ENCODE results near the gene MEAF6. TPM values are rescaled to one million over a fixed set of nuclear protein-coding genes. Genes with fewer than 3 reads are reported as not detected.
A peak's percentile ranks its signal among the peaks of the same experiment; 100 is the strongest.

The MEAF6 gene
- total RNA-seq, 2 donors from 2014 or later: 43.9 to 68.8 TPM

DNA sequence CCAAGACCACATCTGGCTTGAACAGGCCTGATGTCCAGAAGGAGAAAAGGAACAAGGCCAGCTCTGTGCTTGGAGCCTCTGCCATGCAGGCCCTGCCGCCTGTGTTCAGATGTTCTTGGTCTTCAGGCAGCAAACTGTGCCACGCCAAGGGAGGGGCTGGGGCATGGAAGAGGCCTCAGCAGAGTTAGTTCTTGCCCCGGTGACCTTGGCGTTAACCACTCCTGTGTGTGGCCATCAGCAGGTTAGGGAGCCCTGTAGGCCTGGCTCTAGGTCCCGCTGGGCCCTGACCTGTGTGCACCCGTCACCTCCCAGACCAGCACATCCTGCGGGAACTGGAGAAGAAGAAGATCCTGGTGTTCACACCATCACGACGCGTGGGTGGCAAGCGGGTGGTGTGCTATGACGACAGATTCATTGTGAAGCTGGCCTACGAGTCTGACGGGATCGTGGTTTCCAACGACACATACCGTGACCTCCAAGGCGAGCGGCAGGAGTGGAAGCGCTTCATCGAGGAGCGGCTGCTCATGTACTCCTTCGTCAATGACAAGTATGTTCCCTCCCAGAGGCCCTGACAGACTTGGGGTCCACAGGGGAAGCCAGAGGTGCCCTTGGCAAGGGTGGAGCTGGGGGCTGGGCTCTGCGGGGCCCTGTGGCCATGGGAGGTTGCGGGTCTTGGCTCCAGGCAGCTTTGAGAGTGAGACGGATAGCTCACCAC is 33.1 kb downstream of the MEAF6 start:
- TF ChIP-seq, protein P1, sequence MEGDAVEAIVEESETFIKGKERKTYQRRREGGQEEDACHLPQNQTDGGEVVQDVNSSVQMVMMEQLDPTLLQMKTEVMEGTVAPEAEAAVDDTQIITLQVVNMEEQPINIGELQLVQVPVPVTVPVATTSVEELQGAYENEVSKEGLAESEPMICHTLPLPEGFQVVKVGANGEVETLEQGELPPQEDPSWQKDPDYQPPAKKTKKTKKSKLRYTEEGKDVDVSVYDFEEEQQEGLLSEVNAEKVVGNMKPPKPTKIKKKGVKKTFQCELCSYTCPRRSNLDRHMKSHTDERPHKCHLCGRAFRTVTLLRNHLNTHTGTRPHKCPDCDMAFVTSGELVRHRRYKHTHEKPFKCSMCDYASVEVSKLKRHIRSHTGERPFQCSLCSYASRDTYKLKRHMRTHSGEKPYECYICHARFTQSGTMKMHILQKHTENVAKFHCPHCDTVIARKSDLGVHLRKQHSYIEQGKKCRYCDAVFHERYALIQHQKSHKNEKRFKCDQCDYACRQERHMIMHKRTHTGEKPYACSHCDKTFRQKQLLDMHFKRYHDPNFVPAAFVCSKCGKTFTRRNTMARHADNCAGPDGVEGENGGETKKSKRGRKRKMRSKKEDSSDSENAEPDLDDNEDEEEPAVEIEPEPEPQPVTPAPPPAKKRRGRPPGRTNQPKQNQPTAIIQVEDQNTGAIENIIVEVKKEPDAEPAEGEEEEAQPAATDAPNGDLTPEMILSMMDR (IDR thresholded peaks at IDR 0.05): no peak
- Histone ChIP-seq H3K4me1 (ENCODE audit: control insufficient read depth in 1 of 2, low read depth in 2 of 2) (peaks cover 51 to 75% of the 10 kb centered on the region in 2 donors), H3K27me3 (replicated peaks; ENCODE audit: insufficient read depth) (no peaks in the 10 kb centered on the region), H3K9me3 (no peaks in the 10 kb centered on the region), H3K36me3 (peaks cover 39% of the 10 kb centered on the region), H3K4me3 (no peak overlapping the region), H3K27ac (peak overlapping the region; percentile 18 to 98)
- no peak for DNase-seq (ENCODE audit: low spot score)
- no peak for ATAC-seq (ENCODE audit: insufficient number of reproducible peaks, low FRiP score, low read depth)

DNA sequence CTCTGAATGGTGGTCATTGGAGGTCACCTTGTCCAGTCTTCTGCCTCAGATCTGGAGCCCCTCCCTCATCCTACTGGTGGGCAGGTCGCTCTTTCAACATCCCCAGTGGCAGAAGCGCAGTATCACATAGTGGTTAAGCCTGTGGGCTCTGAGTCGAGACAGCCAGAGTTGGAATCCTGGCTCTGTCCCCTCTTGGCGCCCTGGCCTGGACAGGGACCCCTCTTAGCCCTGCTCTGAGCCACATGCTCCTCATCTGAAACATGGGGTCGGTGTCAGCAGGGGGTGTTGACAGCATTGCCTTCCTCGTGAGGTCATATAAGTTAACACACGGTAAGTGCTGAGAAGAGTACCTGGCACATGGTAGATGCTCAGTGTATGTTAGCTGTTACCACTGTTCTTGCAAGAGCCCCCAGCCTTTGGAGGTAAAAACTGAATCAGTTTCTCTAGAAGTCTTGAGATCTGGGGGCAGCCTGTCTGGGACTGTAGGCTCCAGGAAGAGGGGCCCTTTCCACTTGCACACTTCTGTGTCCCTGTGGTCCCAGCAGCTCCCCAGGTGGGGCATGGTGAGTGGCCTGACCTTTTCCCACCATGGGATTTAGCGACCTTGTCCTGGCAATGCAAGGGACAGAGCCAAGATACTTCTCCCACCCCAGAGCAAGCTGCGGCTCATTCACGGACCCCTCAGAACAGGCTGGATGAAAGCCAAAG is 33.8 kb downstream of the MEAF6 start:
- Histone ChIP-seq H3K27ac (peak overlapping the region; percentile 98), H3K4me1 (ENCODE audit: control insufficient read depth in 1 of 2, low read depth in 2 of 2) (peaks cover 48 to 75% of the 10 kb centered on the region in 2 donors)

DNA sequence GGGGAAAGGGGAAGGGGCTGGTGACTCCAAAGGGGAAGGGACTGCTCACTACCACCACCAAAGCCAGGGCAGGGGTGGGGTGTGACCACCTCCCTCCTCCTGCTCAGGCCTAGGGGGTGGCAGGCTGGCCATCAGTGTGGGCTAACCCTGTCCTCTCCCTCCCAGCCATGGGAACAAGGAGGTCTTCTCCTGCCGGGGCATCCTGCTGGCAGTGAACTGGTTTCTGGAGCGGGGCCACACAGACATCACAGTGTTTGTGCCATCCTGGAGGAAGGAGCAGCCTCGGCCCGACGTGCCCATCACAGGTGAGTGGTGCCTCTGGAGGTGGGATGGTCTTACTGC is 34.5 kb downstream of the MEAF6 start:
- TF ChIP-seq, protein P1 (IDR thresholded peaks at IDR 0.05): no peak
- Histone ChIP-seq H3K27me3 (replicated peaks; ENCODE audit: insufficient read depth) (no peaks in the 10 kb centered on the region), H3K4me3 (peak overlapping the region; percentile 80), H3K36me3 (peaks cover 39% of the 10 kb centered on the region), H3K4me1 (ENCODE audit: control insufficient read depth in 1 of 2, low read depth in 2 of 2) (peaks cover 49 to 75% of the 10 kb centered on the region in 2 donors), H3K9me3 (no peaks in the 10 kb centered on the region), H3K27ac (peak overlapping the region; percentile 98)
- ATAC-seq (ENCODE audit: insufficient number of reproducible peaks, low FRiP score, low read depth) (no peak), DNase-seq (ENCODE audit: low spot score) (no peak)

More for the DNA sequence above, 33.8 kb downstream of the MEAF6 start:
- TF ChIP-seq, protein P1 (IDR thresholded peaks at IDR 0.05): no peak
- Histone ChIP-seq H3K9me3 (no peaks in the 10 kb centered on the region), H3K27me3 (replicated peaks; ENCODE audit: insufficient read depth) (no peaks in the 10 kb centered on the region), H3K4me3 (no peak overlapping the region), H3K36me3 (peaks cover 39% of the 10 kb centered on the region)
- DNase-seq (ENCODE audit: low spot score) (no peak), ATAC-seq (ENCODE audit: insufficient number of reproducible peaks, low FRiP score, low read depth) (no peak)

DNA sequence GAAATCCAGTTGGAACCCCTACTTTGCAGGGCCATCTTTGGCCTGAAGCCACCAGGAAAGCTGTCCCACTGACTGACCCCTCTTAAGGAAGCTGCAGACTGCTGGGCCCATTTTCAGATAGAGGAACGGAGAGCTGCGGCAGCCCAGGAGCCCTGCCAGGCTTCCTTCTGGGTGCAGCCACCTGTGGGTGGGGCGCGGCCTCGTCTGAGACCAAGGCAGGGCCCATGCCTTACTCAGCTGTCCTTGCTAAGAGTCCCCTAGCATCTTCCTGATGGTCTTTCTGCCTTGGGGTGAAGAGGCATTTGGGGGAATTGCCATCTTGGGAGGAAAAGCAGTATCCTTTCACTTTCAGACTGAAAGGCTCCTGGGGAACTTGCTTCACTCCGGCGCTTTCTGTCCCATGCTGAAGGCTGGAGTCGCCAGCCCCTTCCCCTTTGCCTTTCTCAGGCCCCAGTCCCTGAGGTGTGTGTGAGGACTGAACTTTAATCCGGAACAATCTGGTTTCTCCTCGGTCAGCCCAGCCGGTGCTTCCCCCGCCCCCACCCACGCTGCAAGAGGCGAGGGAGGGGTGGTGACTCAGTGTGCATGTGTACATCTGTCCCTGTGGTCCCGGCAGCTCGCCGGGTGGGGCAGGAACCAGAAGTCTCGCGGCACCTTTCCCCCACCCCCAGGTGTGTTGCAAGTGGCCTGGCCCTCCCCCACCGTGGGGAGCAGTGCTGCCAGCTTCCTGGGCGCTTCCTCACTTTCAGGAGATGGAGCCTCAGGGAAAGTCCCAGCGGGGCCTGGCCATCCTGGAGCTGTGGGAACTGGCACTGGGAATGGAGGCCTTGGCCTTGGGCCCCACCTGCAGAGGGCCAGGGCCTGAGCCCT is 35.1 kb downstream of the MEAF6 start:
- peak overlapping the region; percentile 98 for H3K27ac ChIP-seq
- peak overlapping the region; percentile 80 for H3K4me3 ChIP-seq
- TF ChIP-seq, protein P1 (IDR thresholded peaks at IDR 0.05): no peak
- ATAC-seq (ENCODE audit: insufficient number of reproducible peaks, low FRiP score, low read depth): peak; percentile 23
- DNase-seq (ENCODE audit: low spot score): peak; percentile 85
- no peaks in the 10 kb centered on the region for H3K9me3 ChIP-seq
- H3K4me1 ChIP-seq (ENCODE audit: control insufficient read depth in 1 of 2, low read depth in 2 of 2): peaks cover 43 to 70% of the 10 kb centered on the region in 2 donors
- no peaks in the 10 kb centered on the region for H3K27me3 ChIP-seq (replicated peaks; ENCODE audit: insufficient read depth)
- peaks cover 39% of the 10 kb centered on the region for H3K36me3 ChIP-seq

DNA sequence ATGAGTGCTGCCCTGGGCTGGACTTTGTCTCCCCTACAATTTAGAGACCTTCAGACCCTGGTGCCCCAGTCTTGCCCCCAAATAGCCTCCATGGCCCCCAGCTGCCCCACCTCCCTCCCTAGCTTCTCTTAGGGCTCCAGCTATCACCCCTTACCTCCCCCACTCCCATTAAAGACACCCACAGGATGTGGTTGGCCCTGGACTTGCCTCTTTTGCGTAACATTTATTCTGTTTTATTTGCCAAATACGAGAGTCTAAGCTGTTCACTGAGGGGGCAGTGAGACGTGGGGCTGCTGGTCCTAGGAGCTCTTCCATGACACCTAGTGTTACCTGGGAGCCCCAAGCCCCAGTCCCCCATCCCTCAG is 35.7 kb downstream of the MEAF6 start:
- ATAC-seq (ENCODE audit: insufficient number of reproducible peaks, low FRiP score, low read depth) (no peak), DNase-seq (ENCODE audit: low spot score) (no peak)
- H3K9me3 ChIP-seq: no peaks in the 10 kb centered on the region
- H3K27ac ChIP-seq: peak overlapping the region; percentile 98
- peaks cover 38 to 65% of the 10 kb centered on the region in 2 donors for H3K4me1 ChIP-seq (ENCODE audit: control insufficient read depth in 1 of 2, low read depth in 2 of 2)
- H3K4me3 ChIP-seq: peak overlapping the region; percentile 80
- H3K36me3 ChIP-seq: peaks cover 37% of the 10 kb centered on the region
- no peaks in the 10 kb centered on the region for H3K27me3 ChIP-seq (replicated peaks; ENCODE audit: insufficient read depth)
- TF ChIP-seq, protein P1 (IDR thresholded peaks at IDR 0.05): no peak

Measured in thoracic aorta (tissue), 2 donors.